Right ventricle myocardium superior (tissue), 1 donor: ENCODE results near the gene ABCC9. TPM values are rescaled to one million over a fixed set of nuclear protein-coding genes. Genes with fewer than 3 reads are reported as not detected.
A peak's percentile ranks its signal among the peaks of the same experiment; 100 is the strongest.

ENCODE experiments used
- ATAC-seq: fragments of 200-7000 bp; cut with Tn5 transposase; one replicate; pipeline ENCODE4 v1.9.1; 2020; ENCODE audit warnings: mild to moderate bottlenecking; ENCODE audit not compliant: poor library complexity
- DNase-seq: peaks from one replicate; pipeline ENCODE4 v3.0.0-alpha.2; 2020
- intact Hi-C: fragments of 100-400 bp; cut with DNase I; formaldehyde crosslinking; loops from one replicate; pipeline ENCODE4 v1.11.2; 2022
- total RNA-seq: library from RNA; stranded (reverse); fragmentation: NEBNext Ultra II Directional; extraction: Animal tissue kit (Norgen Biotek cat#: 25700); gene quantifications from one replicate; pipeline ENCODE4 v1.2.1, GENCODE V29; 2021
- donor health status: DM: no; HTN: yes; CAD: no; lungs with severe emphysema.

Gene ABCC9
- total RNA-seq, 1 donor from 2014 or later, result 77.6 TPM

DNA sequence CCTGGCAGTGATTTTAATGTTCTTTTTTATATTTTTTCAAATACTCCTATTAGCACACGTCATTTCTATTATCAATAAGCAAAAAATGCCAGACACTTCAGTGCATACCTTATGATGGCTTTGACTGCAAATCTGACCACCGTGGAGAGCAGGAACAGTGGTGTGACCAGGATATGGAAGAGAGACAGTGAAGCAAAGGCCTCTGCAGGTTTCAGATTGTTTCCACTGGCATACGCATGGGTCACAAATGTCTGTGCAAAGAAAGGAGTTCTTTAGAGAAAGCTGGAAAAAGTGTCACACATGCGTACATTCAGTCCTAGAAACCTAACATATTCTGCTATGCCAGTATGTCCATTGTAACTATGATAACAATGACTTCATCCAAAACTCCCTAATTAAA is 47.3 kb downstream of the ABCC9 start:
- intact Hi-C loops, result no loop called here
- no peak for ATAC-seq
- no peak for DNase-seq

DNA sequence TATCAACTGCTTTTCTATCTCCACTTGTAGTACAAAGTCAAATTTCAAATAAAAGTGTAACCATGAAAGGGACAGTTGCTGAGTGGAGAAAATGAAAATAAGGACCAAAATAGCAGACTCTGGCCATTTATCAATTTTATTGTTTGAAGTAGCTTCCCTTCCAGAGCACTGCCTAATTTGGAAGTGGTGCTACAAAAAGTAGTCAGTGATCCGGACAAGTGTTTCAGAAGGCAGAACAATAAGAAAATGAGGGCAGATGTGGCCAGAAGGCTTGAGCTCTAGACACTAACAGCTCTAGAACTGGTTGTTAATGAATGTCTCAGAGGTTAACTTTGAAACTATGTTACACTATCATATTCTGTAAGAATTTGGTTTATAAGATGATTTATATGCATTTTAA is 48.9 kb downstream of the ABCC9 start:
- DNase-seq (no peak), ATAC-seq (peak; percentile 44)
- intact Hi-C loops, result no loop called here

DNA sequence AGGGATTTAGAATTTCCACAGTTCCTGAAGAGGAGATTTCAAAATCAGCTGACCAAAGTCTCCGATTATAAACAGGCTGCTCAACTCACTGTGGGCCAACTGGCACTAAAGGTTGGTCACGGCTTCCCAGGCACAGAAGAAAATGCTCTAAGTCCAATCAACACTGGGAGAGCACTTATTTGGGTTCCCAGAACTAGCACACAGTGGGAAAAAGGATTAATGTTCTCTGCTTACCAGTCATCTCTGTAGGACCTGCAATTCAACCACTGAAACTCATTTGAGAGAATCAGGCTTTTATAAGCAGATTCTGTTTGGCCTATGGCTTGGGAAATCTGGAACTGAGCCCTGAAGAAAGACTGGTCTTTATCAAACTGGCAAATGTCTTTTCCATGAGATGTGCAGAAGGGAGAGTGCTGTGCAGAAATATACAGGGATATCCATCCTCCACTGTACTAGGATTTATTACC is 49.4 kb downstream of the ABCC9 start:
- peak; percentile 65 for DNase-seq
- peak; percentile 92 for ATAC-seq
- intact Hi-C loops, result no loop called here

DNA sequence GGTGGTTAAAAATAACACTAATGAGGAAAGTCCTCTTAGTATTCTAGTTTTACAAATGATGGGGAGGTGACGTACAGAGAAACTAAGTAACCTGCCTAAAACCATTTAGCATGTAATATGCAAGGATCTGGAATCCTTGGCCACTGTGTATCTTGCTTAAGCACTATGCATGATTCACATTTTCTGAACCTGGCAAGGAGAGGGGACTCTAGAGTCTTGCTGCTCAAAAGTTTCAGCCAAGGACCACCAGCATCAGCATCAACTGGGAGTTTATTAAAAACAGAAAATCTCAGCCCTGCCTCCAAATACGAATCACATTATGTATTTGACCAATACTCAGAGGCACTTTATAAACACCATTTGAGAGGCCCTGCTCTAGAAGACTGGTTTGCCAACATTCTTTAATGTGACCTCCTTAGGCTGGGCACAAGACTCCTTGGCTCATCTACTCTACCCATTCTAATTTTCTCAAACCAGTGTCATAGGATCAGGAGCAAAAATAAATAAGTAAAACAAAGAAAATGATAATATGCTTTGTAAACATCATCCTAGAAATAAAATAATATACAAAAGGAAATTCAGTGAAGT is 52.9 kb downstream of the ABCC9 start:
- ATAC-seq, result no peak
- intact Hi-C loops, result no loop called here
- no peak for DNase-seq

DNA sequence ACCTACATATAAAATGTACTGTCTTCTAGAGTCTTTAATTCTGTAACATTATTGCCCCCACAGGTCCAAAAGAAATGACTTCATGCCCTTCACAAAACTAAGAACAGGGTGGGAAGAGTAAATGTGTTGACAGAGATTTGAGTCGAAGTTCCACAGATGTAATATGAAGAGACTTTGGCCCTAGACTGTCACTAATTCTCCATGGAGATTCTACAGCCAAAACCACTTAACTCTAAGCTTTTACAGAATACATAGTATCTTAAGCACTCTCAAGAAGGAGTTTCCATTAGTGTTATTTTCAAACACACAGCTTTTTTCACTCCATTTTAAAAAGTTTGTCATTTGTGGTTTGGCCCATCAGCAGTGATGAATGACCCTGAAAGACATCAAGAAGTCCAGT is 56.3 kb downstream of the ABCC9 start:
- DNase-seq, result no peak
- intact Hi-C loops, result no loop called here
- peak; percentile 2 for ATAC-seq

DNA sequence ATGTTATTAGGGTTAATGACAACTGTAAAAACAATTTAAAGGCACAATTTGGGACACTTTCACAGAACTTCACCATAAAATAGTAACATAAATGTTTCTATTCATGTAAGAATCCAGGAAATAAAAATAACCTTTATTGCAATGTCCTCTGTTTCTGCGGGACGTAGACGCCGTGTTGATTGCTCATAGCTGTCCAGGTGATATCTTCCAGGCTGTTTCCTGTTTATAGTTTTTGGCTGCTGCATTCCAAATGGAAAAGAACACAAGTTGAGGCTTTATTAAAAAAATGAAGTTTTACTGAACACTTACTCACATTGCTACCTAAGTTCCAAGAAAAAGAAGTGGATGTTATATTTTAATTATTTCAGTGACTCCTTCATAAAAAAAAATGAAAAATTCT is 58.6 kb downstream of the ABCC9 start:
- DNase-seq (no peak), ATAC-seq (peak; percentile 35)
- intact Hi-C loops, result no loop called here

DNA sequence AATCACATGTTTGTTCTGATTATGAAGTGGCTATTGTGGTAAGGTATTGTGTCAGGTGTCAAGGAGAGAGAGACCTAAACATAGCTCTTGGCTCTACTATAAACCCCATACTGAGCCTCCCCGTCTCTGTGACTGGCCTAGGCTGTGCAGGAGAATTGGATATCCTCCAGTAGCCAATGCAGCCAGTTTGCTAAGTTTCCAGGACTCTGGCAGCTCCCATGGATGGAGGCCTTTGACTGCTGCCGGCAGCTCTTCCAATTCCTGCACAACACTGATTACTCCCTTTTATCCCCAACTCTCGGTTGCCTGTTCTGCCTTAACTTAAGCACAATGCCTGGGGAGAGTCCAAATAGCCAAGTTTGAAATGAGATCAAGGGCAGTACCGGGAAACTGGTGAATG is 59.3 kb downstream of the ABCC9 start:
- intact Hi-C loops, result no loop called here
- DNase-seq (peak; percentile 52), ATAC-seq (peak; percentile 82)

DNA sequence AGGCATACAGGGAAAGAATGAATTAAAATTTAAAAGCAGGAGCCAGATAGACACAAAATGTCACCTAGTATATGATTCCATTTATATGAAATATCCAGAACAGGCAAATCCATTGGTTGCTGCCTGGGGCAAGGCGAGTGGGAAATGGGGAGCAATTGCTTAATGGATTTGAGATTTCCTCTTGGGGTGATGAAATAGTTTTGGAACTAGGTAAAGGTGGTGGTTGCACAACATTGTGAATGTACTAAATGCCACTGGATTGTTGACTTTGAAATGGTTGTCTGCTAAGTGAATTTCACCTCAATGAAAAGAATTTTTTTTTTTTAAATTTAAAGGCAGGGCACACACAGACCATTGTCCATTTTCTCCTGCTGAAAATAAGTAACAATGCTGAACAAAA is 61.9 kb downstream of the ABCC9 start:
- ATAC-seq, result no peak
- intact Hi-C loops, result no loop called here
- no peak for DNase-seq

DNA sequence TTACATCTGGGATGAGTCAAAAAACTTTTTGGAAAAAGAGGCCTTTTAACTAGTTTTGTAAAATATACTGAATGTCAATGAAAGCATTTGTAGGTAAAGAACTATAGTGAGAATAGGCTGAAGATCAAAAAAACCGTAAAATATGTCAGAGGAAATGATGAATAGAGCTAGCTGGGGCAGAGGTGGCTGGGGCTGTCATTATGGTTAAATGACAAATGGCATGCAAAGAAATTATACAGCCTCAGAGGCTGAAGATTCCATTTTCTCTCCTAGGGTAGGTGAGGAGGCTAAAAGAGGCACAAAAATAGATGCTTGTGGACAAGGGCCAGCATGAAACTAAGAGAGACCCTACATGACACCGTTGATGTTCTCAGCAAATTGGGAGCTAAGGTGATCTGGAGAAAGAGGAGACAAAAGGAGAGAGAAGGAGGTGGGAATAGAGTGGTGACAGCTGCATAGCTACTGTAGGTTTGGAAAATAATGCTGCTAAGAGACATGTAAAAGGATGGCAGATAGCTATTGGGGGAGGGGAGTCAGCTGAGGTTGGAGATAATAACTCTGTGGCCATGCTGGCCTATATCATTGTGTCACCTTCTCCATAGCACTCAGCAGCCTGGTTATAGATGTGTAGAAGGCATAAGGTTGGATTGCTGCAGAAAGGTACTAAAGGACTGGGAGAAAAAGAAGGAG is 63.8 kb downstream of the ABCC9 start:
- intact Hi-C loops, result no loop called here
- no peak for DNase-seq
- ATAC-seq, result peak; percentile 84

DNA sequence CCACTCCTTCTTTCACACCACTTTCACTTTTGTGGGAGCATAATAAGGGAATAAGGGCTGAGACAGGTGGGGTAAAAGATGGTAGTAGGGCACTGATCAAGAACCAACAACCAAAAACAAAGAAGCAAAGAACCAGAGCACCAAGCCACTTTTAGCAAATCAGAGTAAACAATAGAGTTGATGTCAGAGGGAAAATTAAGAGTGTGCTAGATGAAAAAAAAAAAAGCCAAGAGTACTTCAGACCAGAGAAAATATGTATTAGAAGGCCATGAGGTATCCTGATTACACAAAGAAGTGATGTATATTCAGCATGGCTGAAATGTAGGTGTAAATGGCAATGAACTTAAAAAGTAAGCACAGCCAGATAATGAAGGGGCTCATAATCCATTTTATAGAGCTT is 75.4 kb downstream of the ABCC9 start:
- ATAC-seq (no peak), DNase-seq (no peak)
- intact Hi-C loops, result no loop called here

DNA sequence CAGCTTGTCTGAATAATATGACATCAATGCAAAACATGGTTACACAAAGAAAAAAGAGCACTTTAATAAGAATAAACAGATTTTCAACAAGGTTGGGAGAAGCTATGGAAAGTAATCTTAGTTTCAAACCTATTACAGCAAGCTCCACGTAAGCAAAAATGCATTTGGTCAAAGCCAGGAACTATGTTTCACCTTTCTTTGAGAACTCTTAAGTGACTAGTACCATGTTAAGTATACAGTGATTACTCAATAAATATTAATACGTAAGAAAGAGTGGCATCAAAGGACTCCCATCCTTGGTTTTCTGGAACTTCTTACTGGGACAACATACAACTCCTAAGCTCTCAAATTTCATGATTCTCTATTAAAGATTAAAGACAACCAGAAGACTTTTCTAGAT is 80.7 kb downstream of the ABCC9 start:
- ATAC-seq (no peak), DNase-seq (no peak)
- intact Hi-C loops, result no loop called here

DNA sequence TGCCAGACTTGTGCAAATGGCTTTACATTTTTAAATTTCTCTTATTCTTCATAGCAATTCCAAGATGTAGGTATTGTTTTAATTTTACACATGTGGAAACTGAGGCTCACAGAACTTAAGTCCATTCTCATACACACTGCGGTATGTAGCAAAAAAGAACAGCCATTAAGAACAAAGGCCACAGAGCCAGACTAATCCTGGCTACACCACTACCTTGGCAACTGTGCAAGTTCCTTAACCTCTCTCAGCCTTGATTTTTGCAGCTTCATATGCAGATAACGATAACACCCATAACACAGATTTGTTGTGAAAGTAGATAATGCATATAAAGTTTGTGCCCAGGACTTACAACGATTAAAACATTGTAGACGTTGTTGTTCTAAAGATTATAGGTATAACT is 81.1 kb downstream of the ABCC9 start:
- ATAC-seq (no peak), DNase-seq (no peak)
- intact Hi-C loops, result no loop called here

DNA sequence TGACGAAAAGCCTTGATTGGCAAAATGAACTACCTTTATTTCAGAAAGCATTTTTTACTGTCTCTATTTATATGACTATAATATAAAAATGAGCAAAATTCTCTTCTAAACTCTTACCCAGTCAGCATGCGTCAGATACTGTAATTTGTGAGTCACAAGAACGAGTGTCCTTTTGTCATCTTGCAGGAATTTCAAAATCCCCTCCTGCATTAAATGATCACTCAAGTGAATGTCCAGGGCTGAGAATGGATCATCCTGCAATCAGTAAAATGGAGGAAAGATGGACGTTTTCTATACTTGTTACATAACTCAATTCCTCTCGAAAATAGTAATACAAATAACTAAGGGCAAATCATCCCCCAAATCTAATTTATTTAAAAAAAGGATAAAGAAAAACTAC is 89.0 kb downstream of the ABCC9 start:
- no peak for DNase-seq
- ATAC-seq, result no peak
- intact Hi-C loops, result no loop called here

DNA sequence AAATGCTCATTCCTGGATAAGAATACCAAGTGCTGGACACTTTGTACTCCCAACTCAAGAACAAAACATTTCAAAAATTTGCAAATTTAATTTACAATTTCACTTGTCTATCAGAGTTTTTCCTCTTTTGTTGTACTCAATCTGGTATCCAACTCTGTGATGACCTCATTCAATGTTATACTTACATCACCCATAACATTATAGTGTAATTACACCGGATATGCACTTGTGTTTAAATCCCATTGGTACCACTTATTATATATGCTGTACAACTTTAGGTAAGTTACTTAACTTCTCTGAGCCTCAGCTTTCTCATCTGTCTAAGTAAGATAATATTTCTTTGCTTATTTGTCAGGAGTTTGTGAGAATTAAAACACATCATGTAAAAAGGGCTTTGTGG is 90.1 kb downstream of the ABCC9 start:
- intact Hi-C loops, result no loop called here
- DNase-seq (no peak), ATAC-seq (no peak)

DNA sequence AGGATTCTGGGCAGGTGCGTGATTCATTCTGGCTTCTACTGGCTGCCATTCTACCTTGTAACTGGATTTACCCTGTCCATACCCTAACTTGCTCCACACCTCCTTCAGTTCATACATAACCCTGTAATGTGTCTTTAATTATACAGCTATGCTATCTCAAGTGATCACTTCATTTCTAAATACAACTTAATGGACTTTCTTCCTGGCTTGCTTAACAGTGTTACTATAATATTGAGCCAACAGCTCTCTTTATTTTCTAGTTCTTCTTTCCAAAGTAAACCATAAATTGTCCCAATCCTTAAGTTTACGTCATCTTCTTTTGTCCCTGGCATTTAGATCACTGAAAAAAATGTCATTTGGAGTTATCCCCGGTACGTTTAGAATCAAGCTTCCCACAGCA is 90.8 kb downstream of the ABCC9 start:
- intact Hi-C loops, result no loop called here
- peak; percentile 54 for ATAC-seq
- DNase-seq, result no peak

DNA sequence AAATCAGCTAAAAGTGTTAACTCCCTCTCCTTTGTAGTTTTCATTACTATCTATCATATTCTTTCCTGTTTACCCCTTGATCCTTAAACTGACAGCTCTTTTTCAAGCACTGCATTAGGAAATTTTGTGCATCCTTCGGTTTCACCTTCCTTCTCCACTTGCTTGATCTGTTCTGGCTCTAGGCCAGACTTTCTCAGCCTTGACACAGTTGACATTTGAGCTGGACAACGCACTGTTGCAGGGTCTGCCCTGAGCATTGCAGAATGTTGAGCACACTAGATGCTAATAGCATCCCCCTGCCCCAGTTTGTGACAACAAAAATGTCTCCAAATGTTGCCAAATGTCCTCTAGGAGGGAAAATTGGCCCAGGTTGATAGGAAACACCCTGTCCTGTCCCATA is 91.3 kb downstream of the ABCC9 start:
- peak; percentile 65 for ATAC-seq
- DNase-seq, result no peak
- intact Hi-C loops, result no loop called here

DNA sequence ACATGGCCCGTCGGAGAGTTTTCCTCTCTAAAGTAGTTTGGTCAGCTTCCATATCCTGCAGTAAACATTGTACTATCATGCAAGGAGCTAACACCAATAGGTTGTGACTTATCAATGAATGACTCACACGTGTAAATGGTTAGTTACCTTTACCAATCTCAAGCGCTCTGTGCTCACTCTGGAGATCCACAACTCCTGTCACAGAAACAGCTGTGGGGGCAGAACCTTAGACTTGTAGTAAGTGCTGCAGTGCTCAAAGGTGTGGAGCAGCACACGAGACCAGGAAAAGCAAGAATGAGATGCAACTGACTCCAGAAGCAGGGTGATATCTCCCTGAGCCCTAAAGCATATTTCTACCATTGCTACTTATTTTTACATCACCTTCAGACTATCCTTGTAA is 93.0 kb downstream of the ABCC9 start:
- intact Hi-C loops, result no loop called here
- ATAC-seq (no peak), DNase-seq (no peak)

DNA sequence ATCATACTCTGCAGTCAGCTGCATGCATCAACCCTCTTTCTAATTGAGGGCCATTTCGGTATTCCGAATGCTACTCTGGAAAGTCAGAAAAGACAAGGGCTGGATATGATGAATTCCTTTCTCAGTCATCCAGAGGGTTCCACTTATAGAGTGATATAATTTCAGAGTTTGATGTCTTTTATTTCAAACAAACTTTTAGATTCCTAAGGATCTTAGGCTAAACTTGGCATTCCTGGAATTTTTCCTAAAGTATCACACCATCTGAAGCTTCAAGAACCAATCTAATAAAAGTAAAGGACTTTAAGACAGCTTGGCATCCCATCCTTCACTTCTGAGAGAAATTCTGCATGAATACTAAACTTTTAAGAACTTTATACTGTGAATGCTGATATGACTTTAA is 97.4 kb downstream of the ABCC9 start:
- DNase-seq (no peak), ATAC-seq (no peak)
- intact Hi-C loops, result no loop called here

DNA sequence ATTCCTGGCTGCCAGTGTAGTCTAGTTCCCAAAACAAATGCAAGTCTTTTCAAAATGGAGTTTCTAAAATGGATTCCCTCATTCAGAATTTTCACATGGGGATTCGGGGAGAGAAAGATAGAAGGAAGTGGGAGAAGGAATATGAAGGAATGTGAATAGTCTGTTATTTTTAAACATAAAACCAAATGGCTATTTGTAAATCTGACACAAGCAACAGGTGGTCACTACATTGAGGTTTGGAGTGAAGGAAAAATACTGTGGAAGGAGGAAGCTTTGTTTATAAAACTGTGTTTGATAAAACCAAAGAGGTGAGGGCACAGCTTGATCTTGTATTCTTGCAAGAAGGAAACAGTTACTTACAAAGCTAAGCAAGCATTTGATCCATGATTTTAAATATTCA is 101.5 kb downstream of the ABCC9 start:
- intact Hi-C loops, result loop anchor here (10.0 kb wide), 1 partner anchor 85 kb away; no protein-coding TSS in a partner anchor
- ATAC-seq, result no peak

DNA sequence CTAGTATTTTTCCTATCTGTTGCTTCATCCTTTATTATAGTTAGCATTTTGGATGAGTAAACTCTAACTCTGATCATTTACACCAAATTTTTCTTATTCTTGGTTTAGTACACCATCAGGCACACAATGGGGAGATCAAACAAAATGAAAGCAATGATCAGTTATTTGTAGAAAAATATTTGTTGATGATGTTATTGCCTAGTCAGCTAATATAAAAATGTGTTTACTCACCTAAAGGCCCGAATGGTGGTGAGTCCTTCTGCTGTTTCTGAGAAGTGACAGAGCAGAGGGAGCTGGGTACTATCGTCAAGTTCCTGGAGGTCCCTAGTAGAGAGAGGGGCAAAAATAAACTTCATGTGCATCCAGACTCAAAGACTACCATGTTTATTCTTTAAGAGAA is 103.4 kb downstream of the ABCC9 start:
- intact Hi-C loops, result loop anchor here (10.0 kb wide), 1 partner anchor 87 kb away; no protein-coding TSS in a partner anchor
- DNase-seq (no peak), ATAC-seq (no peak)

More for the DNA sequence above, 101.5 kb downstream of the ABCC9 start:
- DNase-seq, result no peak
